Tibial artery (tissue), 4 donors: ENCODE measurements around the gene SYTL5.

Source experiments
- DNase-seq, 2 donors: peaks; one replicate each; pipeline ENCODE4 v3.0.0-alpha.2; 2019
- H3K27ac ChIP-seq, 2 donors: fragments of 200-600 bp; sonication (generic) in 1 of 2; 1 replicate in 1 of 2; 2 replicates in 1 of 2; pipeline ENCODE4 v1.5.1; 2018 to 2019; ENCODE audit warnings: mild to moderate bottlenecking in 1 of 2
- H3K27me3 ChIP-seq, 2 donors: fragments of 200-600 bp; sonication (generic) in 1 of 2; one replicate each; pipeline versions ENCODE4 v1.5.1 to v1.6.0; 2016 to 2019
- H3K36me3 ChIP-seq, 3 donors: fragments of 200-600 bp; sonication (generic) in 2 of 3; one replicate each; pipeline ENCODE4 v1.5.1; 2016 to 2019; ENCODE audit warnings: mild to moderate bottlenecking in 2 of 3
- H3K4me1 ChIP-seq, 4 donors: fragments of 200-600 bp; sonication (generic) in 2 of 4; 1 replicate in 3 of 4; 2 replicates in 1 of 4; pipeline ENCODE4 v1.5.1; 2016 to 2019
- H3K4me3 ChIP-seq, 2 donors: fragments of 200-600 bp; sonication (generic) in 1 of 2; 1 replicate in 1 of 2; 2 replicates in 1 of 2; pipeline ENCODE4 v1.5.1; 2018 to 2019; ENCODE audit warnings: mild to moderate bottlenecking in 2 of 2
- H3K9me3 ChIP-seq, 3 donors: fragments of 200-600 bp; sonication (generic) in 1 of 3; one replicate each; pipeline ENCODE4 v1.5.1; 2016 to 2019
- CTCF ChIP-seq, 2 experiments: fragments of 200-600 bp in 1 of 2; fragments of 450-650 bp in 1 of 2; IDR thresholded peaks; one replicate each; pipeline ENCODE4 v1.5.1; 2017 to 2019; ENCODE audit warnings: antibody characterized with exemption in 2 of 2, mild to moderate bottlenecking in 1 of 2, moderate library complexity in 1 of 2
- intact Hi-C: fragments of 100-400 bp; cut with DNase I; formaldehyde crosslinking; loops from one replicate; pipeline ENCODE4 v1.15.0; 2023; ENCODE audit warnings: low total_unique reads

SYTL5 gene

GRCh38 chrX:38142610-38143009, 136.3 kb downstream of the SYTL5 start:
- Histone ChIP-seq H3K27ac (peak overlapping the region in 1 of 2 donors; percentile 33), H3K4me1 (peaks cover 0 to 29% (median 2%) of the 10 kb centered on the region in 4 donors), H3K27me3 (no peaks in the 10 kb centered on the region), H3K36me3 (no peaks in the 10 kb centered on the region), H3K4me3 (no peak overlapping the region), H3K9me3 (no peaks in the 10 kb centered on the region)
- peak in 1 of 2 donors; percentile 27 for DNase-seq
- intact Hi-C loops, result no loop called here
- no peak for TF ChIP-seq CTCF (IDR thresholded peaks at IDR 0.05)

GRCh38 chrX:38149016-38149415, 142.7 kb downstream of the SYTL5 start:
- intact Hi-C loops, result no loop called here
- TF ChIP-seq CTCF (IDR thresholded peaks at IDR 0.05), result no peak
- H3K27ac ChIP-seq, result no peak overlapping the region
- H3K36me3 ChIP-seq, result no peaks in the 10 kb centered on the region
- peaks cover 0 to 1% (median 0%) of the 10 kb centered on the region in 4 donors for H3K4me1 ChIP-seq
- H3K4me3 ChIP-seq, result no peak overlapping the region
- no peaks in the 10 kb centered on the region for H3K9me3 ChIP-seq
- no peaks in the 10 kb centered on the region for H3K27me3 ChIP-seq
- no peak for DNase-seq

- Histone ChIP-seq H3K27me3 (no peaks in the 10 kb centered on the region), H3K27ac (no peak overlapping the region), H3K4me3 (no peak overlapping the region), H3K36me3 (no peaks in the 10 kb centered on the region), H3K4me1 (peaks cover 0 to 9% (median 2%) of the 10 kb centered on the region in 4 donors), H3K9me3 (no peaks in the 10 kb centered on the region)
- DNase-seq, result no peak
- TF ChIP-seq CTCF (IDR thresholded peaks at IDR 0.05), result no peak
- intact Hi-C loops, result no loop called here
Observed at GRCh38 chrX:38150993-38151392, 144.6 kb downstream of the SYTL5 start.

- H3K4me1 ChIP-seq, result peaks cover 0 to 9% (median 2%) of the 10 kb centered on the region in 4 donors
- DNase-seq, result no peak
- intact Hi-C loops, result no loop called here
- no peak overlapping the region for H3K27ac ChIP-seq
- no peaks in the 10 kb centered on the region for H3K27me3 ChIP-seq
- no peaks in the 10 kb centered on the region for H3K9me3 ChIP-seq
- no peak overlapping the region for H3K4me3 ChIP-seq
- TF ChIP-seq CTCF (IDR thresholded peaks at IDR 0.05), result no peak
- H3K36me3 ChIP-seq, result no peaks in the 10 kb centered on the region
Observed at GRCh38 chrX:38151441-38151840, 145.1 kb downstream of the SYTL5 start.

GRCh38 chrX:38154340-38154739, 148.0 kb downstream of the SYTL5 start:
- peaks cover 0 to 9% (median 2%) of the 10 kb centered on the region in 4 donors for H3K4me1 ChIP-seq
- no peaks in the 10 kb centered on the region for H3K36me3 ChIP-seq
- peak overlapping the region in 1 of 2 donors; percentile 19 for H3K27ac ChIP-seq
- no peaks in the 10 kb centered on the region for H3K9me3 ChIP-seq
- TF ChIP-seq CTCF (IDR thresholded peaks at IDR 0.05), result no peak
- no peaks in the 10 kb centered on the region for H3K27me3 ChIP-seq
- intact Hi-C loops, result no loop called here
- no peak for DNase-seq
- no peak overlapping the region for H3K4me3 ChIP-seq

GRCh38 chrX:38154818-38155217, 148.5 kb downstream of the SYTL5 start:
- DNase-seq, result peak; percentile 21 to 65
- Histone ChIP-seq H3K4me1 (peaks cover 0 to 9% (median 2%) of the 10 kb centered on the region in 4 donors), H3K27me3 (no peaks in the 10 kb centered on the region), H3K4me3 (no peak overlapping the region), H3K9me3 (no peaks in the 10 kb centered on the region), H3K27ac (peak overlapping the region in 1 of 2 donors; percentile 19), H3K36me3 (no peaks in the 10 kb centered on the region)
- intact Hi-C loops, result no loop called here
- TF ChIP-seq CTCF (IDR thresholded peaks at IDR 0.05), result no peak
